Uterus (tissue), 2 donors: ENCODE data around the gene ELANE.

Experiments used
- CTCF ChIP-seq, 4 experiments: fragments of 200-600 bp in 2 of 4; fragments of 450-650 bp in 2 of 4; sonication (generic) in 2 of 4; IDR thresholded peaks; one replicate each; pipeline ENCODE4 v1.5.1; 2016 to 2019; ENCODE audit warnings: antibody characterized with exemption in 4 of 4, mild to moderate bottlenecking in 2 of 4, moderate library complexity in 1 of 4
- POLR2A ChIP-seq, 2 donors: fragments of 450-650 bp; IDR thresholded peaks; one replicate each; pipeline ENCODE4 v1.6.1; 2016; ENCODE audit warnings: antibody characterized with exemption in 2 of 2, mild to moderate bottlenecking in 1 of 2, moderate library complexity in 1 of 2

DNA sequence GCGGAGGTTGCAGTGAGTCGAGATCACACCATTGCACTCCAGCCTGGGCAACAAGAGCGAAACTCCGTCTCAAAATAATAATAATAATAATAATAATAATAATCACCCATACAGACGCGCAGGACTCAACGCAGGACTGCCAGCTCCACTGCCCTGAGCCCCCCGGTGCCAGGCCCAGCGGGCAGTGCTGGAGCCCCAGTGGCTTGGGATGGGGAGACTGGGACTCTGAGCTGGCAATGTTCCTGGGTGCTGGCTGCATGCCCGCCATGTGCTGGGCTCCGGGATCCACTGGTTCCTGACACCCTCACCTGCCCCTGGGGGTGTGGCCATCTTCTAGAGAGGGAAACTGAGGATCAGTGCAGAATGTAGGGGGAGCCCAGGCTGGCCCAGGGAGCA is 24.8 kb upstream of the ELANE start:
- no peak for TF ChIP-seq CTCF (IDR thresholded peaks at IDR 0.05)
- no peak for TF ChIP-seq POLR2A (IDR thresholded peaks at IDR 0.05)
